GM12878 (cell line): Measurements from ENCODE around the gene ATAD2B. TPM values are rescaled to one million over a fixed set of nuclear protein-coding genes. Genes with fewer than 3 reads are reported as not detected.

Experiments used
- ATAC-seq: fragments of 200-7000 bp; cut with Tn5 transposase; 3 replicates; pipeline ENCODE4 v1.9.1; 2020; ENCODE audit warnings: mild to moderate bottlenecking, moderate library complexity
- BruUV-seq: library from RNA; stranded (reverse); fragments of 400-500 nt; replicated peaks from 2 replicates; lab custom pipeline; 2021; lab: Mats Ljungman, UMichigan
- CTCF ChIA-PET: fragments of 300-600 bp; sonication (Branson Sonifier 250); formaldehyde crosslinking; extraction: SDS; loops from one replicate; lab custom pipeline; 2021; ENCODE audit warnings: inconsistent platforms; lab: Yijun Ruan, JAX
- POLR2A ChIA-PET: fragments of 350-600 bp; formaldehyde crosslinking; extraction: SDS; loops from one replicate; lab custom pipeline; 2021; ENCODE audit warnings: inconsistent platforms; lab: Charles Lee
- RAD21 ChIA-PET: fragments of 300-600 bp; sonication (Branson Sonifier 250); formaldehyde crosslinking; loops from one replicate; lab custom pipeline; 2023; ENCODE audit warnings: antibody characterized with exemption; ENCODE audit not compliant: unreplicated experiment; lab: Charles Lee
- SMC1A ChIA-PET: fragments of 300-600 bp; sonication (Branson Sonifier 250); formaldehyde crosslinking; loops from one replicate; lab custom pipeline; 2023; ENCODE audit not compliant: unreplicated experiment, uncharacterized antibody; lab: Charles Lee
- DNase-seq: peaks from one replicate; pipeline ENCODE4 v3.0.0-alpha.2; 2011; ENCODE audit warnings: low read depth, low spot score
- FAIRE-seq: peaks from 3 replicates; lab custom pipeline; 2011; peaks lifted over from hg19 to GRCh38; lab: Jason Lieb, UNC
- H2AFZ ChIP-seq: 2 replicates; pipeline ENCODE4 v1.6.0; 2011; ENCODE audit warnings: low read depth, low read length, control low read depth; ENCODE audit not compliant: control insufficient read depth
- H3K27ac ChIP-seq: 2 replicates; pipeline ENCODE4 v1.5.1; 2011; ENCODE audit warnings: control low read depth; ENCODE audit not compliant: control insufficient read depth, insufficient read depth
- H3K27me3 ChIP-seq, 2 experiments: replicated peaks in 1 of 2; 2 replicates each; pipeline versions ENCODE4 v1.6.0 to v1.6.1; 2011; ENCODE audit warnings: low read length in 1 of 2; ENCODE audit not compliant: control insufficient read depth in 2 of 2, insufficient read depth in 2 of 2
- H3K36me3 ChIP-seq, 2 experiments: 2 replicates each; pipeline ENCODE4 v1.5.1; 2011; ENCODE audit warnings: low read length in 1 of 2; ENCODE audit not compliant: control insufficient read depth in 2 of 2, insufficient read depth in 2 of 2
- H3K4me1 ChIP-seq: 2 replicates; pipeline ENCODE4 v1.6.1; 2011; ENCODE audit warnings: mild to moderate bottlenecking, low read length, moderate library complexity, mixed read lengths; ENCODE audit not compliant: control insufficient read depth, insufficient read depth
- H3K4me2 ChIP-seq: 2 replicates; pipeline ENCODE4 v1.6.0; 2011; ENCODE audit warnings: control low read depth; ENCODE audit not compliant: control insufficient read depth, insufficient read depth
- H3K4me3 ChIP-seq: fragments of 200-600 bp; sonication (generic); 2 replicates; pipeline ENCODE4 v1.5.1; 2016
- H3K79me2 ChIP-seq: 2 replicates; pipeline ENCODE4 v1.6.0; 2011; ENCODE audit warnings: low read length; ENCODE audit not compliant: control insufficient read depth, insufficient read depth
- H3K9ac ChIP-seq: 2 replicates; pipeline ENCODE4 v1.8.0; 2011; ENCODE audit warnings: low read length, control low read depth, mixed read lengths; ENCODE audit not compliant: control insufficient read depth, insufficient read depth
- H3K9me3 ChIP-seq: replicated peaks from 3 replicates; pipeline ENCODE4 v1.5.1; 2011; ENCODE audit warnings: mild to moderate bottlenecking, low read length; ENCODE audit not compliant: control insufficient read depth, insufficient read depth
- H4K20me1 ChIP-seq: 2 replicates; pipeline ENCODE4 v1.6.0; 2011; ENCODE audit not compliant: control insufficient read depth, insufficient read depth
- ASH2L ChIP-seq: fragments of 300-600, 200-600 bp; sonication (generic); IDR thresholded peaks from 2 replicates; pipeline ENCODE4 v1.6.1; 2017; ENCODE audit warnings: low read depth, mild to moderate bottlenecking, borderline replicate concordance
- BCL11A ChIP-seq: IDR thresholded peaks from 2 replicates; pipeline ENCODE4 v1.6.1; 2011; ENCODE audit warnings: low read depth, low read length
- CBX5 ChIP-seq: sonication (generic); IDR thresholded peaks from 2 replicates; pipeline ENCODE4 v1.6.1; 2016; ENCODE audit warnings: low read depth, moderate library complexity, mild to moderate bottlenecking, inconsistent platforms
- CREM ChIP-seq: IDR thresholded peaks from 2 replicates; pipeline ENCODE4 v1.6.1; 2014; ENCODE audit warnings: antibody characterized with exemption, low read depth
- CTCF ChIP-seq, 3 experiments: IDR thresholded peaks in 2 of 3; conservative IDR thresholded peaks in 1 of 3; 2 replicates each; pipeline ENCODE4 v1.5.1; 2011; ENCODE audit warnings: low read depth in 3 of 3, low read length in 3 of 3, mild to moderate bottlenecking in 3 of 3, control low read depth in 2 of 3, moderate library complexity in 2 of 3, inconsistent platforms in 1 of 3, mixed read lengths in 1 of 3; ENCODE audit not compliant: control insufficient read depth in 2 of 3, insufficient read depth in 1 of 3; ENCODE audit errors: extremely low read depth in 1 of 3
- MTA3 ChIP-seq: IDR thresholded peaks from 2 replicates; pipeline ENCODE4 v1.6.1; 2012; ENCODE audit warnings: low read length, inconsistent platforms, borderline replicate concordance
- PKNOX1 ChIP-seq: fragments of 450-650 bp; IDR thresholded peaks from 2 replicates; pipeline ENCODE4 v1.6.1; 2016; ENCODE audit warnings: mild to moderate bottlenecking
- POLR2AphosphoS5 ChIP-seq: IDR thresholded peaks from 2 replicates; pipeline ENCODE4 v1.6.1; 2011; ENCODE audit warnings: mild to moderate bottlenecking, low read length, inconsistent platforms
- POU2F2 ChIP-seq: IDR thresholded peaks from 3 replicates; pipeline ENCODE4 v1.6.1; 2011; ENCODE audit warnings: low read depth, mild to moderate bottlenecking, low read length, borderline replicate concordance
- SP1 ChIP-seq: IDR thresholded peaks from one replicate; pipeline ENCODE4 v1.6.1; 2011; ENCODE audit warnings: low read depth, low read length
- SREBF1 ChIP-seq: IDR thresholded peaks from 2 replicates; pipeline ENCODE4 v1.6.1; 2012; ENCODE audit warnings: mild to moderate bottlenecking, low read length
- SUZ12 ChIP-seq: fragments of 200-600 bp; sonication (generic); IDR thresholded peaks from one replicate; pipeline ENCODE4 v1.6.1; 2018; ENCODE audit warnings: antibody characterized with exemption, mild to moderate bottlenecking; ENCODE audit not compliant: unreplicated experiment
- WRNIP1 ChIP-seq: IDR thresholded peaks from 2 replicates; pipeline ENCODE4 v1.6.1; 2011; ENCODE audit warnings: low read depth, low read length, improper control_type of control experiment, borderline replicate concordance
- YY1 ChIP-seq: IDR thresholded peaks from 2 replicates; pipeline ENCODE4 v1.6.1; 2011; ENCODE audit warnings: low read depth, mild to moderate bottlenecking, low read length
- ZBTB11 ChIP-seq: fragments of 450-650 bp; formaldehyde crosslinking; IDR thresholded peaks from 2 replicates; pipeline ENCODE4 v1.5.0; 2022; ENCODE audit warnings: mild to moderate bottlenecking, missing genetic modification characterization
- ZNF24 ChIP-seq: fragments of 450-650 bp; IDR thresholded peaks from 2 replicates; pipeline ENCODE4 v1.6.1; 2017; ENCODE audit warnings: antibody characterized with exemption, mild to moderate bottlenecking
- WGBS: methylation state at CpG from one replicate; pipeline ENCODE4 v1.1.6; 2016; ENCODE audit warnings: low lambda C conversion rate; ENCODE audit not compliant: insufficient replicate concordance, insufficient coverage; ENCODE audit errors: missing lambda C conversion rate; 5-methylcytosine and 5-hydroxymethylcytosine counted together
- in situ Hi-C: fragments of 300-500 bp; cut with MboI; formaldehyde crosslinking; loops from 9 replicates; pipeline ENCODE4 v1.14.3; 2018; ENCODE audit warnings: mixed read lengths
- intact Hi-C: fragments of 100-400 bp; cut with micrococcal nuclease; formaldehyde crosslinking; loops from one replicate; pipeline ENCODE4 v1.14.2; 2022; ENCODE audit not compliant: unreplicated experiment
- polyA plus RNA-seq, 11 experiments: library from polyadenylated mRNA; depleted of rRNA in 4 of 11; unstranded in 6 of 11; stranded (reverse) in 5 of 11; fragments of >200 nt; fragmentation: Nextera tagmentation in 4 of 11; fragmentation: Illumina TruSeq in 1 of 11; extraction: Ambion mirVana in 4 of 11; extraction: Trizol in 1 of 11; gene quantifications; 1 replicate in 1 of 11; 2 replicates in 10 of 11; pipeline versions ENCODE4 v1.2.1 to v1.2.3, GENCODE V29; 2011 to 2016; ENCODE audit warnings: inconsistent platforms in 2 of 11, missing spikeins in 2 of 11, low read depth in 1 of 11
- total RNA-seq, 4 experiments: library from RNA; depleted of rRNA in 3 of 4; stranded (reverse); fragments of >200 nt in 3 of 4; fragmentation: Illumina TruSeq in 1 of 4; extraction: Trizol in 1 of 4; gene quantifications; 2 replicates each; pipeline versions ENCODE4 v1.2.1 to v1.2.3, GENCODE V29; 2013 to 2021

Gene ATAD2B
- total and polyA plus RNA-seq, 10 of the 15 experiments (the other 5 are each of a cell fraction or from before 2014, with no cell fraction given): 3.6 to 29.9 (median 16.8) TPM

- H3K27me3 ChIP-seq: no peaks in the 10 kb centered on the region
- H3K4me3 ChIP-seq: no peak overlapping the region
- no peak overlapping the region for H3K9ac ChIP-seq
- WGBS: 94% methylated on average over 8 of the region's 8 CpGs
- POLR2A ChIA-PET: no interaction called here
- intact Hi-C loops: no loop called here
- no peaks in the 10 kb centered on the region for H3K79me2 ChIP-seq
- H2AFZ ChIP-seq: no peak overlapping the region
- SMC1A ChIA-PET: no interaction called here
- H3K9me3 ChIP-seq: no peaks in the 10 kb centered on the region
- no TSS peak for BruUV-seq
- DNase-seq (no peak), ATAC-seq (no peak), FAIRE-seq (no peak)
- in situ Hi-C loops: no loop called here
- RAD21 ChIA-PET: no interaction called here
- no peak for TF ChIP-seq WRNIP1
- no peak for TF ChIP-seq PKNOX1
- no peak for TF ChIP-seq MTA3
- TF ChIP-seq POLR2AphosphoS5: no peak
- no peak for TF ChIP-seq ASH2L
- no peak for TF ChIP-seq ZBTB11
- TF ChIP-seq YY1: no peak
- TF ChIP-seq BCL11A: no peak
- TF ChIP-seq CBX5: no peak
- TF ChIP-seq ZNF24: no peak
- no peak for TF ChIP-seq SUZ12
- no peak for TF ChIP-seq SP1
- no peak for TF ChIP-seq CREM
- TF ChIP-seq CTCF (IDR thresholded peaks at IDR 0.05 in 2 of 3, conservative IDR thresholded peaks at IDR 0.05 in 1 of 3; ENCODE audit: control insufficient read depth in 2 of 3, extremely low read depth in 1 of 3, insufficient read depth in 1 of 3, low read depth in 3 of 3, low read length in 3 of 3): no peak
- TF ChIP-seq POU2F2: no peak
- no peak for TF ChIP-seq SREBF1
- CTCF ChIA-PET: interaction anchor here (1.2 kb wide), 1 partner anchor 115 kb away, joined by 3 read pairs; no protein-coding TSS in a partner anchor
- H4K20me1 ChIP-seq: no peaks in the 10 kb centered on the region
- H3K4me2 ChIP-seq: no peak overlapping the region
- no peaks in the 10 kb centered on the region for H3K4me1 ChIP-seq
- H3K36me3 ChIP-seq: peaks cover 2 to 4% of the 10 kb centered on the region in 2 experiments; a peak in 1 of 4 replicates
- H3K27ac ChIP-seq: no peak overlapping the region
Observed at GRCh38 chr2:23709311-23709710, 217.6 kb downstream of the ATAD2B start.
